ENCODE measurements around the gene TCF15.

TCF15 gene

GRCh38 chr20:576156-576555 lies 34.0 kb downstream of the TCF15 start:
- DNase-seq = peak; percentile 32

- DNase-seq = no peak
These were observed 34.9 kb downstream of the TCF15 start for GRCh38 chr20:575230-575629.

GRCh38 chr20:574297-574942 lies 35.7 kb downstream of the TCF15 start:
- DNase-seq = no peak

GRCh38 chr20:573414-574296 lies 36.5 kb downstream of the TCF15 start:
- DNase-seq = no peak

DNA sequence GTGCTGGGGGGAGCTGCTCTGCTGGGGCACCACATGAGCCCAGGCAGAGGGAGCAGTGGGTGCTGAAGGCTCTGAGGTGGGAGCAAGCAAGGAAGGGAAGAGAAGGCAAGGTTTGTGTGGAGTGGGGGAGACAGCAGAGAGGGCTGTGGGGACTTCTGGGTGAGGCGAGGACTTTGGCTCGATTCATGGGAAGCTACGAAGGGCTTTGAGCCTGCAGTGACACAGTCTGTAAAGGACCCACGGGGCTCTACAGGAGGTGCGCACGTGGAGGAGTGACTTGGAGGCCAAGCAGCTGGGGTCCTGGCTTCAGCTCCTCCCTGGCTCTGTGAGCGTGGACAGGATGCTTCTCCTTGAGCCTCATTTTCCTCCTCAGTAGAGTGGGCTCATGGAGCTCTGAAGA lies 37.4 kb downstream of the TCF15 start:
- no peak for DNase-seq

GRCh38 chr20:571754-572441 lies 38.2 kb downstream of the TCF15 start:
- DNase-seq = no peak

DNA sequence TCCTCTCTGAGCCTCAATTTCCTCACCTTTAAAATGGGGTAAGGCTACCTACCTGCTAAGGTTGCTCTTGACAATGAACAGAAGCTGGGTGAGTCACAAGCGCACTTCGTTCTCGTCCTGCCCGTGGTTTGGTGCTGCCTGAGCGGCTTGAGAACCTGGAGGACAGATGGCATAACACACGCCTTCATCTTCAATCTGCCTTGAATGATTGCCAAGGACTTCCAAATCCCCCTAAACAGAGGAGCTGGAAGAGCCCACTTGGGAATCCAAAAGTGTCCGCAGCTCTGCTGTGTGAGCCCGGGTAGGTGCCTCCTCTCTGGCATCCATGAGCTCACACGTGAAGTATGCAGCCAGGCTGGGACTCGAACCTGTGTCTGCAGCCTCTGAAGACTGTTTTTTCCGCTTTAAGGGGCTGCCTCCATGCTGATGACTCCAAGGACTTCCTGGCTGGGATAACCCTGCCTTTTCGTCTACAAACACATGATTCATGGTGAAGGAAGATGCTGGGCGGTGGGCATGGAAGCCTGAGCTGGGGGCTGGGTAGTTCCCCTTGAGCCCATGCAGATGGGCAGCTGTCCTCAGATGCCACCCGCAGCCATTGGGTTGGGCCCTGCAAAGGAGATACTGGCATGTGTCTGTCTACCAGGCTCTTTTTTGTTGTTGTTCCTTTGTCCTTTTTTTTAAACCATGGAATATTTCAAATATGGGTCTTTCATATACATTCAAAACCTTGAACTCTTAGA lies 41.3 kb downstream of the TCF15 start:
- DNase-seq = no peak

GRCh38 chr20:568097-568652 lies 41.9 kb downstream of the TCF15 start:
- DNase-seq = no peak

- peak; percentile 79 for DNase-seq
These were observed 45.9 kb downstream of the TCF15 start for GRCh38 chr20:564192-564591.

DNA sequence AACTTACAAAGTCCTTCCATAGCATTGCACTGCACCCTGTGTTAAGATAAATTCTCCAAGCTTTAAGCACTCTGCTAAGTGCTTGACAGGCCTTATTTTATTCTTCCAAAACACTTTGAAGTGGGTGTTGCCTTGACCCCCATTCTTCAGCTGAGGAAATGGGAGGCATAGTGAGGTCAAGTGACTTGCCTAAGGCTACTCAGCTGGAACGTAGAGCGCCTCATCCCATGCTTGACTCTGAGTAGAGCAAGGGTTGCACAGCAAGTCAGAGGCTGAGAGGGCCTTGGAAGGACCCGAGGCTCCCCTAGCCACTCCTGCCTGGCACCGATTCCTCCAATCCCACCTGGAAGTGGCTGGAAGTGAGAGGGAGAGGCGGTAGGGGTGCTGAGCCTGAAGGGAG lies 46.9 kb downstream of the TCF15 start:
- no peak for DNase-seq

DNA sequence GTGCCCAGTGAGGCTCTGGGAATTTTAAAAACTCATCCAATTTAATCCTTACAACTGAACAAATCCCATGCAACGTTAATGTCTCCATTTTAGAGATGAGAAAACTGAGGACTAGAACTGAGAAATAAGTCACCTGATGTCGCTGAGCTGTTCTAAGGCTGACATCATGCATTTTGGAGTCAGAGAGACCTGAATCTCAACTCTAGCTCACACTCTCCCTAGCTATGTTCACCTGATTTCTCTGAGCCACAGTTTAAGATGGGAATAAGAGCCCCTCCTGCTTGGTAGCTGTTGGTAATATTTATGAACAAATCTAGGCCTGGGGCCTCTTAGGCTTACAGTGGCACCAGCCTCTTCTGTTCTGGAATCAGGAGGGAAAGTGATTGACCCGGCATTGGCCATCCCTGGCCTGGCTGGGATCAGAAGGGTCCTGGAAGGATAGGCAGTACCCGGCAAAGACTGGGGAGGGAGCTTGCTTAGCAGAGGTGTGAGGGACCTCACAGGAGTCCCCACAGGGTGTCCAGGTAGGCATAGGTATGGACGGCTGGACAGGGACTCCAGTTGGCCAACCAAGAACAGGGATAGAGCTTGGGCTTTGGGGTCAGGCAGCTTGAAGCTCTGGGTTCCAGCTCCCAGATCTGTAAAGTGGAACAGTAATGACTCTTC lies 47.7 kb downstream of the TCF15 start:
- DNase-seq = no peak

- peak; percentile 87 for DNase-seq
These were observed 48.5 kb downstream of the TCF15 start for GRCh38 chr20:561437-562231.

DNA sequence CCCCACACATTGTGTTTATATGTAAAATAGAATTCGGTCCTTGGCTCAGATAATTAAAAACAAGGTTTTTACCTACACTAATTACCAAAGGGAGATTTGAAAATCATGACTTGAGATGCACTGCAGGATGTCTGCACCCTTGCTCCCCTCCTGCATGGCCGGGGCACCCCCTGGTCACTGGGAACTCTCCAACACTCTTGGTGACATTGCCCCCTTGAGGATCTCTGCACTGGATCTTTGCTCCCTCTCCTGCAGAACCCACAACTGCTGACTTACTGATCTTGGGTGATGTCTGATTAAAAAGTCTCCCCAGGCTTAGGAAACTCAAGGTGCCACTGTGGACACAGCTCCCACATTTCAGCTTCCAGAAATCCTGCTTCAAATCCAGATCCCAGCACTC lies 49.4 kb downstream of the TCF15 start:
- DNase-seq = no peak

DNA sequence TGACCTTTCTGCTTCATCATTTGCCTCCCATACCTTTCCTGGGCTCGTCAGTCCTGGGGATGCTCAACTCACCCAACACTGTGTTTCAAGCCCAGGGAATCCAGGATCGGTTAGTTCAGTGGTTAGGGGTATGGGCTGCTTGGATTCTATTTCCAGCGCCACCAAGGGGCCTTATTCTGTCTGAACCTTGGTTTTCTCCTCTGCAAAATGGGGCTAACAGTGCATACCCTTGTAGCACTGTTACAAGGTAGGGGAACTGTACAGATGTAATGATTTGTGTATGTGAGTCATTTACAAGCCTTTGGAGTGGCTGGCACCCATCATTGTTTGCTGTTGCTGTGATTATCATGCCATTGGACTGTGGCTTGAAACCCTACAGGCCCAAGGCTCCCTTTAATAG lies 52.0 kb downstream of the TCF15 start:
- no peak for DNase-seq

DNA sequence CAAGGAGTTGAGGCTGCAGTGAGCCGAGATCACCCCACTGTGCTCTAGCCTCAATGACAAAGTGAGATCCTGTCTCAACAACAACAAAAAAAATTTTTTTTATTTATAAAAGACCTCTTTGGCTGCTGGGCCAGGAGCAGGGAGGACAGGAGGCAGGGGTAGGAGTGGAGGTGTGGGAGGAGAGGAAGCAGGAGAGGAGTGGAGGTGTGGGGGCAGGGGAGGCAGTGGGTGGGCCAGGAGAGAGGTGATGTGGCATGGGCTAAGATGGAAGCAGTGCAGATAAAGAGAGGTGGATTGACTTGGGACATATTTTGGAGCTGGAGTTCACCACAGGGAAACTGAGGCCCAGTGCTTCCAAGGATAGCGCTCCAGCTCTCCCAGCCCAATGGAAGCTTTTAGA lies 53.1 kb downstream of the TCF15 start:
- DNase-seq = no peak

DNA sequence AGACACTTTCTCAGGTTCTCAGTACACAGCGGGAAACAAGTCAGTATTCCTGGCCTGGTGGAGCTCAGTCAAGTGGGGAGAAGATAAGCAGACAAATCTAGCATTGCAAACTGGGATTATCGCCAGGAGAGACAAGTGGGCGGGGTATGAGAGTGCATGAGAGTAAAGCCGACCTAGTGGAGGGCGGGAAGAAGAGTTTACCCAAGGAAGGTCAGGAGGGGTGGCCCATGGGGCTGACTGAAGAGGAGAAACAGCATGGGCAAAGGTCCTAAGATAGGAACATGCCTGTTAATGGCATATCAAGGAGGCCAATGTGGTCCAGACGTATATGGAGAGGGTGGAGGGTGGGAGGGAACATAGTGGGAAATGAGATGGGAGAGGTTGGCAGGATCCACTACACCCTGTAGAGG lies 54.1 kb downstream of the TCF15 start:
- peak; percentile 70 for DNase-seq
